GM12801 (cell line): Measurements from ENCODE around the gene CCDC136.

Source experiments
- CTCF ChIP-seq: IDR thresholded peaks from one replicate; pipeline ENCODE4 v1.5.1; 2011; ENCODE audit warnings: control low read depth; ENCODE audit not compliant: insufficient read length; ENCODE audit errors: extremely low read depth

The CCDC136 gene

GRCh38 chr7:128849804-128850490 lies 58.2 kb downstream of the CCDC136 start:
- TF ChIP-seq CTCF, result no peak

GRCh38 chr7:128852537-128853254 lies 60.9 kb downstream of the CCDC136 start:
- no peak for TF ChIP-seq CTCF

- TF ChIP-seq CTCF, result no peak
These were observed 62.0 kb downstream of the CCDC136 start for GRCh38 chr7:128853799-128854198.

GRCh38 chr7:128854396-128854795 lies 62.6 kb downstream of the CCDC136 start:
- TF ChIP-seq CTCF, result no peak

- TF ChIP-seq CTCF, result no peak
These were observed 63.8 kb downstream of the CCDC136 start for GRCh38 chr7:128855559-128855958.

- no peak for TF ChIP-seq CTCF
These were observed 64.4 kb downstream of the CCDC136 start for GRCh38 chr7:128856001-128856718.
